ENCODE results near the gene ARRDC4.

- no peak for TF ChIP-seq CTCF (conservative IDR thresholded peaks at IDR 0.05 in 1 of 2, IDR thresholded peaks at IDR 0.05 in 1 of 2; ENCODE audit: extremely low read depth in 1 of 2, insufficient read depth in 1 of 2, low read depth in 1 of 2, low read length in 2 of 2)
- no peak for TF ChIP-seq EZH2 (IDR thresholded peaks at IDR 0.05; ENCODE audit: borderline replicate concordance, low read length)
Measured at GRCh38 chr15:97933589-97933988, 26.9 kb upstream of the ARRDC4 start.
